Measurements from ENCODE around the gene MTERF1. TPM values are rescaled to one million over a fixed set of nuclear protein-coding genes. Genes with fewer than 3 reads are reported as not detected.

The MTERF1 gene
- total RNA-seq, 1 experiment from 2014 or later, result 12.0 TPM

GRCh38 chr7:91916051-91916440 lies 35.5 kb upstream of the MTERF1 start (continued):
- TF ChIP-seq ERG (CRISPR knock-in tag; IDR thresholded peaks at IDR 0.05), result no peak
- TF ChIP-seq NFATC4 (CRISPR knock-in tag; IDR thresholded peaks at IDR 0.05), result no peak
- TF ChIP-seq NFYB (CRISPR knock-in tag; conservative IDR thresholded peaks at IDR 0.05; ENCODE audit: low read depth), result no peak
- TF ChIP-seq ZNF512 (CRISPR knock-in tag; IDR thresholded peaks at IDR 0.05; ENCODE audit: borderline replicate concordance), result no peak
- no peak for TF ChIP-seq NFE2L1 (CRISPR knock-in tag; IDR thresholded peaks at IDR 0.05)

- CTCF ChIA-PET, result no interaction called here
- no peak overlapping the region for H3K27ac Mint-ChIP-seq
- H3K27me3 Mint-ChIP-seq (ENCODE audit: low read depth), result peaks cover 4% of the 10 kb centered on the region; the same call in 1 of the 2 replicates
- no peaks in the 10 kb centered on the region for H3K36me3 Mint-ChIP-seq
- POLR2A ChIA-PET, result no interaction called here
- no peaks in the 10 kb centered on the region for H3K9me3 Mint-ChIP-seq
- ATAC-seq (no peak), DNase-seq (ENCODE audit: low spot score) (no peak)
- no peak overlapping the region for H3K4me3 Mint-ChIP-seq
- no peak for TF ChIP-seq KAT7 (CRISPR knock-in tag; IDR thresholded peaks at IDR 0.05; ENCODE audit: borderline replicate concordance)
- TF ChIP-seq NR2C2 (CRISPR knock-in tag; IDR thresholded peaks at IDR 0.05), result no peak
- no peak for TF ChIP-seq TEAD4 (CRISPR knock-in tag; IDR thresholded peaks at IDR 0.05)
- TF ChIP-seq E2F5 (CRISPR knock-in tag; IDR thresholded peaks at IDR 0.05), result no peak
- no peaks in the 10 kb centered on the region for H3K4me1 Mint-ChIP-seq
Observed at GRCh38 chr7:91915401-91916050, 35.0 kb upstream of the MTERF1 start.

GRCh38 chr7:91913612-91914011 lies 33.1 kb upstream of the MTERF1 start:
- ChIA-PET CTCF (no interaction called here), POLR2A (interaction anchor here (0.6 kb wide), 1 partner anchor 247 kb away, joined by 5 read pairs; no protein-coding TSS in a partner anchor)
- Mint-ChIP-seq H3K4me1 (peaks cover 11% of the 10 kb centered on the region), H3K36me3 (no peaks in the 10 kb centered on the region), H3K27ac (no peak overlapping the region), H3K9me3 (peaks cover 9% of the 10 kb centered on the region), H3K27me3 (ENCODE audit: low read depth) (peaks cover 11% of the 10 kb centered on the region; the same call in 1 of the 2 replicates), H3K4me3 (no peak overlapping the region)
- no peak for ATAC-seq
- DNase-seq (ENCODE audit: low spot score), result no peak
- TF ChIP-seq ZNF263 (CRISPR knock-in tag; IDR thresholded peaks at IDR 0.05; ENCODE audit: low read depth), result no peak
- no peak for TF ChIP-seq IRF1 (CRISPR knock-in tag; IDR thresholded peaks at IDR 0.05)
- no peak for TF ChIP-seq ARID4B (CRISPR knock-in tag; IDR thresholded peaks at IDR 0.05; ENCODE audit: borderline replicate concordance)
- no peak for TF ChIP-seq USF2 (CRISPR knock-in tag; IDR thresholded peaks at IDR 0.05)

Data from WTC11 (cell line).